MM.1S (cell line): Measurements from ENCODE around the gene C12orf75.

Experiments used
- DNase-seq: peaks from one replicate; pipeline ENCODE4 v3.0.0-alpha.2; 2015
- H2AFZ ChIP-seq: fragments of 300-600 bp; sonication (generic); 2 replicates; pipeline ENCODE4 v1.6.0; 2016; ENCODE audit warnings: antibody characterized with exemption, low read length
- H3F3A ChIP-seq: fragments of 300-600 bp; sonication (generic); 2 replicates; pipeline ENCODE4 v1.6.1; 2016; ENCODE audit warnings: mild to moderate bottlenecking, antibody characterized with exemption, low read length, moderate library complexity, mixed read lengths; ENCODE audit not compliant: insufficient read depth
- H3K27ac ChIP-seq: fragments of 300-600 bp; sonication (generic); 2 replicates; pipeline ENCODE4 v1.5.1; 2016; ENCODE audit warnings: mild to moderate bottlenecking, low read length
- H3K27me3 ChIP-seq: fragments of 300-600 bp; sonication (generic); replicated peaks from 2 replicates; pipeline ENCODE4 v1.6.0; 2016; ENCODE audit warnings: low read length; ENCODE audit not compliant: insufficient read depth
- H3K36me3 ChIP-seq: fragments of 300-600 bp; sonication (generic); replicated peaks from 2 replicates; pipeline ENCODE4 v1.6.1; 2016; ENCODE audit warnings: mild to moderate bottlenecking, low read length, mixed read lengths; ENCODE audit not compliant: insufficient read depth
- H3K4me1 ChIP-seq: fragments of 300-600 bp; sonication (generic); 2 replicates; pipeline ENCODE4 v1.6.1; 2016; ENCODE audit warnings: low read length, mixed read lengths
- H3K4me2 ChIP-seq: fragments of 300-600 bp; sonication (generic); 2 replicates; pipeline ENCODE4 v1.6.0; 2016; ENCODE audit warnings: low read depth, low read length
- H3K4me3 ChIP-seq: fragments of 300-600 bp; sonication (generic); 2 replicates; pipeline ENCODE4 v1.5.1; 2016; ENCODE audit warnings: low read length, mixed read lengths
- H3K79me2 ChIP-seq: fragments of 300-600 bp; sonication (generic); 2 replicates; pipeline ENCODE4 v1.6.1; 2016; ENCODE audit warnings: mixed run types, low read length, mixed read lengths
- H3K9ac ChIP-seq: fragments of 300-600 bp; sonication (generic); 2 replicates; pipeline ENCODE4 v1.6.1; 2016; ENCODE audit warnings: low read length, mixed read lengths
- H3K9me2 ChIP-seq: fragments of 300-600 bp; sonication (generic); replicated peaks from 2 replicates; pipeline ENCODE4 v1.6.1; 2016; ENCODE audit warnings: mild to moderate bottlenecking, low read length, mixed read lengths; ENCODE audit not compliant: insufficient read depth
- H3K9me3 ChIP-seq: fragments of 300-600 bp; sonication (generic); replicated peaks from 2 replicates; pipeline ENCODE4 v1.6.1; 2016; ENCODE audit warnings: mild to moderate bottlenecking, low read length, mixed read lengths; ENCODE audit not compliant: insufficient read depth
- H4K20me1 ChIP-seq: fragments of 300-600 bp; sonication (generic); 2 replicates; pipeline ENCODE4 v1.6.1; 2016; ENCODE audit warnings: mild to moderate bottlenecking, low read length, moderate library complexity, mixed read lengths; ENCODE audit not compliant: insufficient read depth
- EZH2 ChIP-seq: fragments of 300-600 bp; sonication (generic); optimal IDR thresholded peaks from 2 replicates; pipeline ENCODE3; 2017; ENCODE audit warnings: low read depth, mild to moderate bottlenecking, antibody characterized with exemption, low read length, mixed read lengths
- EZH2phosphoT487 ChIP-seq: fragments of 300-600 bp; sonication (generic); IDR thresholded peaks from 2 replicates; pipeline ENCODE4 v1.6.1; 2018; ENCODE audit warnings: antibody characterized with exemption, low read length
- TF ChIP-seq, protein P1 (sequence below): fragments of 300-600 bp; sonication (generic); IDR thresholded peaks from 2 replicates; pipeline ENCODE4 v1.5.1; 2016; ENCODE audit warnings: antibody characterized with exemption, low read length, mixed read lengths

The C12orf75 gene

DNA sequence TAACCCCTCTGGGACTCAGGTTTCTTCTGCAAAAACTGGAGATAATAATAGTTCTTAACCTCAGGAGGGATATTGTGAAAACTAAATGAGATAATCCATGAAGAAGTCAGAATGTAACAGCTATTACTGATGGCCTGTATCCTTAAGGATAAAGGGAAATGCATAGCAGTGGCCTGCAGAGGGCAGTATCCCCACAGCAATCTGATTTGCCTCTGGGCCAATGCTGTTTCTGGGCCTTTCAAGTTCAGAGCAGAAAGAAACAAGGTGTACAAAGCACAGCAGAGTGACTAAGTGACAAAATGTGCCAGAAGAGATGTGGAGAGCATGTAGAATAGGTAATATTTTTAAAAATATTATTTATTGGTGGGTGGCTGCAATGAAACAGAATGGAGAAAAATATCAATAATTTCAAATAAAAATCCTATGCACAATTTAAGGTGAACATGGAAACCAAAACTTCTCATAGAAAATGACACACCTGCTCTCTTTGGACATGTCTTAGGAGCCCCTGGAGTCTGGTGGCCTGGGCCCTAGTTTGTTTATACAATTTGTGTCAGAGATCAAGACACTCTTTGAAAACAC is 90.3 kb downstream of the C12orf75 start:
- no peaks in the 10 kb centered on the region for H3K79me2 ChIP-seq
- H3K4me1 ChIP-seq = 0 out of 2 replicates have a peak, but pooled peaks cover 13% of the 10 kb centered on the region
- no peaks in the 10 kb centered on the region for H3K9me2 ChIP-seq
- no peaks in the 10 kb centered on the region for H3K36me3 ChIP-seq
- H3K27me3 ChIP-seq = no peaks in the 10 kb centered on the region
- H2AFZ ChIP-seq = no peak overlapping the region
- H3K27ac ChIP-seq = peak overlapping the region; percentile 4; the same call in 1 of the 2 replicates
- no peak overlapping the region for H3K4me2 ChIP-seq
- H3K9me3 ChIP-seq = no peaks in the 10 kb centered on the region
- H3K9ac ChIP-seq = no peak overlapping the region
- peak; percentile 76 for DNase-seq
- H3F3A ChIP-seq = 0 out of 2 replicates have a peak, but pooled peaks cover 4% of the 10 kb centered on the region
- H4K20me1 ChIP-seq = no peaks in the 10 kb centered on the region
- TF ChIP-seq EZH2 (no peak), EZH2phosphoT487 (no peak)
- TF ChIP-seq, protein P1, sequence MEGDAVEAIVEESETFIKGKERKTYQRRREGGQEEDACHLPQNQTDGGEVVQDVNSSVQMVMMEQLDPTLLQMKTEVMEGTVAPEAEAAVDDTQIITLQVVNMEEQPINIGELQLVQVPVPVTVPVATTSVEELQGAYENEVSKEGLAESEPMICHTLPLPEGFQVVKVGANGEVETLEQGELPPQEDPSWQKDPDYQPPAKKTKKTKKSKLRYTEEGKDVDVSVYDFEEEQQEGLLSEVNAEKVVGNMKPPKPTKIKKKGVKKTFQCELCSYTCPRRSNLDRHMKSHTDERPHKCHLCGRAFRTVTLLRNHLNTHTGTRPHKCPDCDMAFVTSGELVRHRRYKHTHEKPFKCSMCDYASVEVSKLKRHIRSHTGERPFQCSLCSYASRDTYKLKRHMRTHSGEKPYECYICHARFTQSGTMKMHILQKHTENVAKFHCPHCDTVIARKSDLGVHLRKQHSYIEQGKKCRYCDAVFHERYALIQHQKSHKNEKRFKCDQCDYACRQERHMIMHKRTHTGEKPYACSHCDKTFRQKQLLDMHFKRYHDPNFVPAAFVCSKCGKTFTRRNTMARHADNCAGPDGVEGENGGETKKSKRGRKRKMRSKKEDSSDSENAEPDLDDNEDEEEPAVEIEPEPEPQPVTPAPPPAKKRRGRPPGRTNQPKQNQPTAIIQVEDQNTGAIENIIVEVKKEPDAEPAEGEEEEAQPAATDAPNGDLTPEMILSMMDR = peak; percentile 86
- H3K4me3 ChIP-seq = no peak overlapping the region
